GM19099 (cell line): ENCODE results near the gene MYCBPAP.

Source experiments
- POLR2A ChIP-seq: IDR thresholded peaks from 3 replicates; pipeline ENCODE4 v1.6.1; 2011; ENCODE audit warnings: low read depth; ENCODE audit not compliant: insufficient read length; ENCODE audit errors: extremely low read depth

MYCBPAP gene

GRCh38 chr17:50519141-50519834 lies 11.0 kb downstream of the MYCBPAP start:
- TF ChIP-seq POLR2A = no peak

GRCh38 chr17:50520483-50520882 lies 12.2 kb downstream of the MYCBPAP start:
- no peak for TF ChIP-seq POLR2A

- TF ChIP-seq POLR2A = no peak
Observed at GRCh38 chr17:50521514-50521913, 13.3 kb downstream of the MYCBPAP start.

GRCh38 chr17:50522766-50523165 lies 14.5 kb downstream of the MYCBPAP start:
- no peak for TF ChIP-seq POLR2A

GRCh38 chr17:50523208-50523607 lies 15.0 kb downstream of the MYCBPAP start:
- no peak for TF ChIP-seq POLR2A

GRCh38 chr17:50524838-50525237 lies 16.6 kb downstream of the MYCBPAP start:
- TF ChIP-seq POLR2A = no peak

- TF ChIP-seq POLR2A = no peak
Observed at GRCh38 chr17:50527155-50527762, 19.0 kb downstream of the MYCBPAP start.

GRCh38 chr17:50527949-50528474 lies 19.8 kb downstream of the MYCBPAP start:
- TF ChIP-seq POLR2A = no peak

- no peak for TF ChIP-seq POLR2A
Observed at GRCh38 chr17:50529849-50530248, 21.6 kb downstream of the MYCBPAP start.

- no peak for TF ChIP-seq POLR2A
Observed at GRCh38 chr17:50531428-50532025, 23.3 kb downstream of the MYCBPAP start.

GRCh38 chr17:50532452-50533024 lies 24.3 kb downstream of the MYCBPAP start, which contains the start of gene EPN3:
Gene EPN3, plus strand, starts transcription at chr17:50532735. Its CDS starts 3,822 bp downstream, at chr17:50536557.
- TF ChIP-seq POLR2A = no peak

- no peak for TF ChIP-seq POLR2A
Observed at GRCh38 chr17:50533185-50533584, 24.9 kb downstream of the MYCBPAP start.

GRCh38 chr17:50533720-50534148 lies 25.5 kb downstream of the MYCBPAP start:
- no peak for TF ChIP-seq POLR2A

GRCh38 chr17:50534222-50534978 lies 26.2 kb downstream of the MYCBPAP start:
- TF ChIP-seq POLR2A = no peak

- TF ChIP-seq POLR2A = no peak
Observed at GRCh38 chr17:50534979-50535326, 26.7 kb downstream of the MYCBPAP start.
